DND-41 (cell line): ENCODE results near the gene SLC25A18.

Experiments used
- CTCF ChIP-seq: IDR thresholded peaks from 2 replicates; pipeline ENCODE4 v1.5.1; 2012; ENCODE audit warnings: borderline replicate concordance, low read length, moderate library complexity, mild to moderate bottlenecking; ENCODE audit not compliant: poor library complexity, severe bottlenecking; ENCODE audit errors: extremely low read depth
- EZH2 ChIP-seq: IDR thresholded peaks from 3 replicates; pipeline ENCODE4 v1.6.1; 2012; ENCODE audit warnings: borderline replicate concordance, low read depth, mild to moderate bottlenecking, moderate library complexity, low read length, inconsistent platforms; ENCODE audit not compliant: severe bottlenecking

DNA sequence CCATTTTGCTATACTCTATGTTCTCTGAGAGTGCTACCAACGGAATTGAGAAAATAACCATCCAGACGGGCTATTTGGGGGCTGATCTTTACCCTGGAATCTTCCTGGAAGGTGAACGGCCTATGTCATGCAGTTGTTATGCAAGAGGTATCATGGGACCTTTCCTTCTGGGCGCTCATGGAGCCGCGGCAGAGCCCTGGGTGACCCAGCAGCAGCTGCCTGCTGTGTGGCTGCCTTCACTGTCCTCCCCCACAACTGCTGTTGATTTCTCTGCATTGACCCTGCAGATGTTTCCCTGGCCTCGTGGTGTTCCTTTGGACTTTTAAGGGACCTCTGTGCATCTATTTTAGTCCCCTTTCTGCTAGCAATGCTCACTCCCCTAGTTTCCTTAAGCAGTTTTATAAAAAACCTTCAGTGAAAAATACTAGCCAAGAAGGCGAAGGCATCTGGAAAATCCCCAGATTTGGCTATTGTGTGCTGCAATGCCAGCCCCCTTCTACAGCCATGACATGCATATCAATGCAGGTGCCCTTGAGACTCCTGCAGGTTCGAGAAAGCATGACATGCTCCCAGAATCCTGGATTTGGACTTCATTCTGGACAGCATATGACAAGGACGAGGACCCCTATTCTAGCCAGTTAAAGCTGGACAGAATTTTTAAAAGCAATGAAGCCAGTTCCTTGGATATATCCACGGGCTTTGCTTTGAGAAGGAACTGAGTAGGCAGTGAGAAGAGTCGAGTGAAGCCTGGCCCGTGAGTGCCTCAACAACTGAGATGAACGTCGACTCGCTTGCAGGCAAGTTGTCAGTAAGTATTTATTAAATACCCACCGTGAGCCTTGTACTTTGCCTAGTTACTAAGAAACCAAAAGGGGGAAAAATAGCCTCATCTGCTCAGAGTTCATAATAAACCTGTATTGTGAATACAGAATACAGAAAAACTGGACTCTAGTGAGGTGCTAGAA is at the start of gene SLC25A18:
- TF ChIP-seq CTCF: no peak
- TF ChIP-seq EZH2: no peak
